Stimulated activated CD4-positive, alpha-beta T cell treated with anti-CD3 and anti-CD28 coated beads, Interleukin-15, amount 100 ng/mL, for 1 hour (primary cell): ENCODE results near the gene HSPB8.

Source experiments
- DNase-seq, 2 donors: peaks; one replicate each; pipeline ENCODE4 v3.0.0-alpha.2; 2020; ENCODE audit warnings: low read depth in 1 of 2, low spot score in 1 of 2

The HSPB8 gene

DNA sequence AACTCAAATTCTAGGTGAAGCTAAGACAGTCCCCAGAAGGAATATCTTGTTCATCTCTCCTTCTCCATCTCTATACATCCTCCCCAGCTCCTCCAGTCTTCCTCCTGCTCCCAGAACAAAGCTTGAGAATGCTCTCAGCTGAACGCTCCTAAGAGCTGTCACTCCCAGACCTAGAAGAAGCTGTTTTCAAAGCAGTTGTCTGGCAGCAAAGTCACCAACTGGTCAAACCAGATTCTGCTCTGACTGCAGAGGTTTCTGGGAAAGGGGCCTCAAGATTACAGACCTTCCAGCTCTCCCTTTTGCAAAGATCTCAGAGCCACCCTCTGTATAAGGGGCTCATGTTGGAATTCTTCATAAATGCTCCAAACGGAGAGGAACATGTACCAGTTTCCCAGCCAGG lies 9.6 kb upstream of the HSPB8 start:
- no peak for DNase-seq

DNA sequence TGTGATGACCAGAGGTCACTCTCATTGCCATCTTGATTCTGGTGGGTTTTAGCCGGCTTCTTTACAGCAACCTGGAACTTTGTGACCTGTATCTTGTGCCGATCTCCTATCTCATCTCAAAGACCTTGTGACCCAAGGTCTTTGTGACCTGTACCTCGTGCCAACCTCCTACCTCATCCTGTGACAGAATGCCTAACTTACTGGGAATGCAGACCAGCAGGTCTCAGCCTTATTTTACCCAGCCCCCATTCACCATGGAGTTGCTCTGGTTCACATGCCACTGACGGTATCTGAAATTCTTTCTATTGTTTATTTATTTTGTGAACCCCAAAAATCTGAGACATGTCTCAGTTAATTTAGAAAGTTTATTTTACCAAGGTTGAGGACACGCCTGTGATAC lies 7.4 kb upstream of the HSPB8 start:
- DNase-seq: no peak

DNA sequence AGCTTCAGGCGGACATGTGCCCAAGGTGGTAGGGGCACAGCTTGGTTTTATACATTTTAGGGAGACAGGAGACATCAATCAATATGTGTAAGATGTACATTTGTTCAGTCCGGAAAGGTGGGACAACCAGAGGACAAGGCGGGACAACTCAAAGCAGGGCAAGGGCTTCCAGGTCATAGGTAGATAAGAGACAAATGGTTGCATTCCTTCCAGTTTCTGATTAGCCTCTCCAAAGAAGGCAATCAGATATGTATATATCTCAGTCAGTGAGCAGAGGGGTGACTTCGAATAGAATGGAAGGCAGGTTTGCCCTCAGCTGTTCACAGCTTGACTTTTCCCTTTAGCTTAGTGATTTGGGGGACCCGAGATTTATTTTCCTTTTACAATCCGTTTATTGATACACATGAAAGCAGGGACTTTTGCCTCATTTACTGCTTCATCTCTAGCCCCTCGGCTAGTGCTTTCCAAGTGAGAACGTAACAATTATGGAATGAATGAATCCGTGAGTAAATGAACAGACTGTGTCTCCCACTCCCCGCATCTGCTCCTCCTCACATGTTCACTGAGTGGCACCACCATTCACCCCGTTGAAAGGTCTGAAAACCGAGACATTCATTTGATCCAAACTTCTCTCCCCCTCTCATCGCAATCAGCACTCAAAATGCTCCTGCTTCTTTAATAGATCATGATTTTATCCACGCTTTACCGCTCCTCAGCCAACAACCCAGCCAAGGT lies 6.9 kb upstream of the HSPB8 start:
- DNase-seq: no peak

DNA sequence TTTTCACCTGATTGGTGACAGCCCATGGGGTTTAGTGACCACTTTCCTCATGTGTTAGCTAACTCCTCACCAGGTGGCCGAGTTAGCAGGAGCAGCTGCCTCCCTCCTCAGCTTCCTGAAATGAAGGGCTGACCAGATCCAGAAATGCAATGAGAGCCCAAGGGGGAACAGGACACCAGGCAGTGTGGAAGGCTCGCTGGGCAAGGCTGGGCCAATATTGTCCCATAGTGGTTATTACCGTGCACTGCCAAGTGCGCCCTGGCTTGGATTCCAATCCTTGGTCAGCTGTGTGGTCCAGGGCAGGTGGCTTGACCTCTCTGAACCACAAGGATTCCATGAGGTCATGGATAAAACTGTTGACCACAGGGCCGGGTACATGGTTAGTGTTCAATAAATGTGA lies 3.6 kb upstream of the HSPB8 start:
- DNase-seq: no peak

DNA sequence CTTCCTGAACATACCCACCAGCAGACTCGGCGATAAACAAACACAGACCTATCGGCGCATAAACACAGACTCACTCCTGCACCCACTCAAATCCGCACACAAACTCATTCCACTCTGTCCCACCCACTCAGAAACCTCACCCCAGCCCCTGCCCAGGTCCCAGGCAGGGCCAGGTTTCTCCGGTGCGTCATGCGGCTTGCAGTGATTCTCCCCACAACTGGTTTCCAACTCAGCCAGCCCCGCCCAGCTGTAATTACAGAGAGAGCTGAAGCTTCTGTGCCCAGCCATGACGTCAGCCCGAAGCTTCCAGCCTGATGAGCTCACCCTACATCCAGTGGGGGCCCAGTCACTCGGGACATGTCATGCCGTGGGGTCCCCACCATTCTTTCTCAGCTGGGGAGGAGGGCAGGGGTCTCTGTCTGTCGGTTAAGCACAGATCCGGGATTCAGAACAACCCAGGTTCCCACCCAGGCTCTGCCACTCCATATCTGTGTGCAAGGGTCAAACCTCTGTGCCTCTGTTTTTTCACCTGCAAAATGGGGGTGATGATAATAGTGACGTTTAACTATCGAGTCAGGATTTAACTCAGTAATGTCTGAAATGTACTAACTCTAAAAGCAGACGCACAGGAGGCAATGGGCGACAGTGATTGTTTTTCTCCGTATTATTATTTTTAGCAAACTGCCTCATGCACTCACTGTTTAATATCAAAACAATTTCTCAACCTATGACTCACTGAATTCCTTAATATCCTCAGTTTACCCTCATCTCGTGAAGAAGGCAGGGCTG lies 2.3 kb upstream of the HSPB8 start:
- no peak for DNase-seq

DNA sequence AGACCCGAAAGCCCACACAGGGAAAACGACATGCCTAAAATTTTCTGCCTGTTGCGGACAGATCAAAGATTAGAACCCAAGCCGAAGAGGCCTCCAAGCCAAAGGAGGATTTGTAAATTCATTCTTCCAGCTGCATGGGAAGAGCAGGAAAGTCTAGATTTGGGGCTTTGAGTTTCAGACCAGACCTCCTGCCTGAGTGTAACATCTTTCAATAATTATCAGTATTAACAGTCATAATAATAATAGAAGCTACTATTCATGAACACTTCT lies 1.7 kb upstream of the HSPB8 start:
- DNase-seq: no peak

DNA sequence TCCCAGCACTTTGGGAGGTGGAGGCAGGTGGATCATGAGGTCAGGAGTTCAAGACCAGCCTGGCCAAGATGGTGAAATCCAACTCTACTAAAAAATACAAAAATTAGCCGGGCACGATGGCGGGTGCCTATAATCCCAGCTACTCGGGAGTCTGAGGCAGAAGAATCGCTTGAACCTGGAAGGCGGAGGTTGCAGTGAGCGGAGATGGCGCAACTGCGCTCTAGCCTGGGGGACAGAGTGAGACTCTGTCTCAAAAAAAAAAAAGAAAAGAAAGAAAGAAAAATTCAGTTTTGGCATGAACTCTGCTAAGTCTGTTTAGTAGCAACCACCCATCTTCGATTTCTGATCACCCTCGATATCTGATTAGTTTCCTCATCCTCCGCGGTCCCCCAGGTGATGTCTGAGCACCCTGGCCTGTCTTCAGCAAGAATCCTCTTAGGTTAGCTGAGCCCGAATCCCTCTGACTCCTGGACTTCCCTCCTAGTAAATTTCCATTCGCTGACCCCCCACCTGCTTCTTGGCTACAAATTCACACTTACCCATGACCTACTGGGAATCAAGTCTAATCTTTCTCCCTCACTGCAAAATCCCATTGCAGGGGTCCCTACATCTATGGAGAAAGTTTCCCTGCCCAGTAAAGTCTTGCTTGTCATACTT lies 879 bp upstream of the HSPB8 start:
- DNase-seq: no peak

DNA sequence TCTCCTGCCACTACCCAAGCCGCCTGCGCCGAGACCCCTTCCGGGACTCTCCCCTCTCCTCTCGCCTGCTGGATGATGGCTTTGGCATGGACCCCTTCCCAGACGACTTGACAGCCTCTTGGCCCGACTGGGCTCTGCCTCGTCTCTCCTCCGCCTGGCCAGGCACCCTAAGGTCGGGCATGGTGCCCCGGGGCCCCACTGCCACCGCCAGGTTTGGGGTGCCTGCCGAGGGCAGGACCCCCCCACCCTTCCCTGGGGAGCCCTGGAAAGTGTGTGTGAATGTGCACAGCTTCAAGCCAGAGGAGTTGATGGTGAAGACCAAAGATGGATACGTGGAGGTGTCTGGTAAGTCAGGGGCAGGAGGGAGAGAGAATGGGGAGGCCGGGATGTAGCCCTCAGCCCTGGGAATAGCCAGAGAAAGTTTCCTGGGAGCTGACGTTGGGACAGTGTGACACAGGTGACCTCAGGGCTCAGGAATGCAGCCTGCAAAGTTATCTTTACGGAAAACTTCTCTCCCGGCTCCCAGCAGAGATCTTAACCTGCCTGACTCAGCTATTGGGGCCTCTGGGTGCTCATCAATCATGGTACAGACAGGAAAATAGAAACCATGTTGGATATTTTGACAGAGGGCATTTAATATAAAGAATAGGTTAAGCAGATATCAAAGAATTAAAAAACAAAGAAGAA lies 747 bp downstream of the HSPB8 start:
- no peak for DNase-seq

DNA sequence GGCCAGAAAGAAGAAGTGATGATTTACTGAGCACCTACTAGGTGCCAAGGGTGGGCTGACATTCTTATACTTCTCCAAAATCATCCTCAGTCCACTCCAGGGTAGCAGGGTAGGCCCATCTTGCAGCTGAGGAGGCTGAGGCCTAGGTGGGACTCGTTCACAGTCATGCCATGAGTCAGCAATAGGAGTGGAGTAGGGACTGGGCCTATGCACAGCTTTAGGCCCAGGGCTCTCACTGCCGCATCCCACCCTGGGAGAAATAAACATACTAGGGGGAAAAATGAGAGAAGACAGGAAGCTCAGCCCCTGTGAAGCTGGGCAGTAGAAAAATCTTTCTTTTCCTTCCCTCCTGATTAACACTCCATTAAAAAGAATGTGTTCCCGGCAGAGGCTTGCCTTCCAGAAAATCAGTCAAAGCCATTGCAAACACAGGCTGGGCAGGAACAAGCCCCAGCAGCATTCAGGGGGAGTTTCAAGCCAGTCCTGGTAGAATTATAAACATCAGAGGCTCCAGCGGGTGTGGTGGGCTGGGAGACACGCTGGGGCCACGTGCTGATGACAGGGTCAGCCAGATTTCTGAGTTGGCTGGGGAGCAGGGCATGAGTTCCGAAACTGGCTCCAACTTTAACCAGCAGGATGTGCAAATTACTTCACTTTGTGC lies 1.8 kb downstream of the HSPB8 start:
- DNase-seq: no peak

DNA sequence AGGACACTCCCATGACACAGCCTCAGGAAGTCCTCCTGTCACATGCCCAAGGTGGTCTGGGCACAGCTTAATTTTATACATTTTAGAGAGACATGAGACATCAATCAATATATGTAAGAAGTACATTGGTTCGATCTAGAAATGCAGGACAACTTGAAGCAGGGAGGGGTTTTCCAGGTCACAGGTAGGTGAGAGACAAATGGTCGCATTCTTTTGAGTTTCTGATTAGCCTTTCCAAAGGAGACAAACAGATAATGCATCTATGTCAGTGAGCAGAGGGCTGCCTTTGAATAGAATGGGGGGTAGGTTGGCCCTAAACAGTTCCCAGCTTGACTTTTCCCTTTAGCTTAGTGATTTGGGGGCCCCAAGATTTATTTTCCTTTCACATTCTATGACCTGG lies 2.5 kb downstream of the HSPB8 start:
- no peak for DNase-seq

DNA sequence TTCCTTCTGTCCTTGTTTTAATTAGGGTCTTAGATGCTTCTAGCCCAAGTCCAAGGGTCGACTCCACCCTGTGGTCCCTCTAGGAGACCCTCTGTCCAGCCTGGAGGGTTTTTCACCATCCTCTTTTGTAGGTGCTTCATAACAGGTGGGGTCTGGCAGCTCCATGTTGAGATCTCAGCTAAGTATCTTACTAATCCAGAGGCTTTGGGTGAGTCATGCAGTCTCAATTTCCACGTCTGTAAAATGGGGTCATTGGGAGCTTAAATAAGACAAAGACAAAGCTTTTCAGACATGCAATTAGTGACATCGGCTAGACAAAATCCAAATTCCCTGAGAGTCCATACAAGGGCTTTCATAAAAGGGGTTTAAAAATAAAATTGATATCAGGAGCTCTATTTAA lies 3.2 kb downstream of the HSPB8 start:
- no peak for DNase-seq

DNA sequence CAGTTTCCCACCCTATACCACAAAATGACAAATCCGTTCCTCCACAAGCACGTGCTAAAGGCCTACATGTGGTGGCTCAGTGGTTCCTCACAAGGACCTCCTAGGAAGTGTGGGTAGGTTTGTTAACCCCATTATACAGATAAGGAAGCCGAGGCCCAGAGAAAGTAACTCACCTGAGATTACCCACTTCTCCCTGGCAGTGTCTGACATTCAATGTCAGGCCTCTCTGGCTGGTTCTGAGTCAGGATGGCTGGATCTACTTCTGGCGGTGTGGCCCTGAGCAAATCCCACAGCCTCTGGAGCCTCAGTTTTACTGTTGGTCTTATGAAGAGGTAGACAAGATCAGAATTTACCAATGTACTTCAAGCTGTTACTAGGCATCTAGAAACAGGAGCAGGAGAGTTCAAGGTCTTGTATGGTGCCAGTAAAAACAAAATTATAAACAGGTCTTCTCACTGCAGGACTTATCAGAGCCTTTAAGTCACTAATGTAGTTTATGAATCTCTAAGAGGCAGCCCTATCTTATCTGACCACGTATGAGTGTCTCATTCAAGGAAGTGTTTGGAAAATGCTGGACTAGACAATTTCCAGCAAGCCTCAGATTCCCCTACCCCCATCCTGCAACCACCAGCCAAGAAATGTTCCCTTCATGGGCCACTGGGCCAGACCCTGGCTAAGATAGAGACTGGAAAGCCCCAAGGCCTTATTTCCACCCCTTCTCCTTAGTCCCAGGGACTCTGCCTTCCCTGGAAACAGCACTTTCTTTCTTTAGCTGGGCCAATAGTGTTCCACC lies 4.2 kb downstream of the HSPB8 start:
- no peak for DNase-seq

DNA sequence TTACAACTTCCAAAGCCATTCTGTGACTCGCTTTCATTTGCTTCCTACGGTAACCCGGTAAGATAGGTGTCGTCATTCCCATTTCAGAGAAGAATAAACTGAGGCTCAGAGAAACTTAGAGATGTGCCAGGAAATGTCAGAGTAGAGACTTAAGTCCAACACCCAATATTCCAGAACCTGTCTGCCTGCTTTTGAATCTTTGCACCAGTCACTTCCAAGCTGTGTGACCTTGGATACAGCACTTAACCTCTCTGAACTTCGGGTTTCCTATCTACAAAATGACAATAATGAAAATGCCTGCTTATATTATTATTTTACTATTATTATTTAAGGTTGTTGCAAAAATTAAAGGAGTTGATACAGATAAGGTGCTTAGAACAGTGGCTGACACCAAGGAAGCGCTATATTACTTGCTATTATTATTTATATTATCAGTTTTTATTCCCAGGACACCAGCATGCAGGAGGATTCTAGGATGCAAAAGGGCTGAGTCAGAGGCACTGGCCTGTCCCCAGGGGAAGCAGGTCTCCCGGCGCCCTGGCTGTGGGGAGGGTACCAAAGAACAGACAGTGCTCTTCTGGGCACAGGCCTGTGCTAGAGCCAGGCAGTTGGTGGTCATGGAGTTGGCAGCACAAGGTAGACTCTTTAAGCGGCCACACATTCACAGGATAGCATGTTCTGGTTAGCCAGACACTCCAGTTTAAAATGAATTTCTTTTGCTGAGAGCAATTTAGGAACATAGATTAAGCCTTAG lies 5.4 kb downstream of the HSPB8 start:
- DNase-seq: no peak

DNA sequence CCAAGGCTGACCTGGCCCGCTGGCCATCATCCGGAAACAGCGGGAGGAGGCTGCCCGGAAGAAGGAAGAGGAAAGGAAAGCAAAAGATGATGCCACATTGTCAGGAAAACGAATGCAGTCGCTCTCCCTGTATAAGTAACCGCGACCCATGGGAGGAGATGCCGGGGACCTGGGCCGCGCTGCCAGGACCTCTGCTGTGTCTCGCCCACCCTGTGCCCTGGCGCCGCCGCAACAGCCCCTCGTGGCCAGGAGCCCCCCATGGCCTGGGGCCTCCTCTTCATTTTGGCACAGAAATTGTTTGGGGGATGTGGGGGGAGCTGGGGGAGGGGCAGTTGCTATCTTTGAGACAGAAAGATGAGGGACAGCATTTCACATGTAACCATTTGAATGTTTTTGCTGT lies 16.5 kb downstream of the HSPB8 start:
- DNase-seq: no peak

DNA sequence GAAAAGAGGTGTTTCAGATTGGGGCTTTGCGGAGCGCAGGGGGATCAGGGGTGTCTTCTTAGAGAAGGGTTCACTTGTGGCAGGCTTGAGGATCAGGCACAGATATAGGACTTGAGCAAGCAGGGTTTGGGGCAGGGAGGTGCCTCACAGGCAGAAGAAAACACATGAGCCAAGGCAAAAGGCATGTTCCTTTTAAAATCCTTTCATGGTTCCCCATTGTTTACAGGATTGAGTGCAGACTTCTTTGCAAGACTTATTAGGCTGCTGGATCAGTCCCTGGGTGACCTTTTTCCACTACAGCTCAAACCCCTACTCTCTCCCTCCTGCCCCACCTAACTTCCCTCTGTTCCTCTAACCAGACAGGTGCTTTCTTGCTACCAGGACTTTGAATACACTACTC lies 19.7 kb downstream of the HSPB8 start:
- no peak for DNase-seq

DNA sequence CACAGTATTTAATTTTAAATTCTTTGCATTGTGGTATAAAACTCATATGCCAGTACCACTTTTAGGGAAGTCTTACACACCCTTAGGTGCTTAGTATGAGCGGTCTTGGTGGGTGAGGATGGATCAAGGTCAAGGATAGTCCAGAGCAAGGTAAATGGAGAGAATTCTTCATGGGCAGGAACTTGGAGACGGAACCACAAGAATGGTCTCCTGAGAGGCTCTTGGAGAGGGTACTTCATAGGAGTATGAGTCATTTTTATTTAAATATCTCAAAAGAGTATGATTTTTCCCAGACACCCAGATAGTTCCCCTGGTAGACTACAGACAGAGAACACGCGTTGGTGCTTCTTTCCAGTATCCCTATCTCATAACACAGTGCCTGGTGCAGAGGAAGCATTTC lies 21.9 kb downstream of the HSPB8 start:
- no peak for DNase-seq

DNA sequence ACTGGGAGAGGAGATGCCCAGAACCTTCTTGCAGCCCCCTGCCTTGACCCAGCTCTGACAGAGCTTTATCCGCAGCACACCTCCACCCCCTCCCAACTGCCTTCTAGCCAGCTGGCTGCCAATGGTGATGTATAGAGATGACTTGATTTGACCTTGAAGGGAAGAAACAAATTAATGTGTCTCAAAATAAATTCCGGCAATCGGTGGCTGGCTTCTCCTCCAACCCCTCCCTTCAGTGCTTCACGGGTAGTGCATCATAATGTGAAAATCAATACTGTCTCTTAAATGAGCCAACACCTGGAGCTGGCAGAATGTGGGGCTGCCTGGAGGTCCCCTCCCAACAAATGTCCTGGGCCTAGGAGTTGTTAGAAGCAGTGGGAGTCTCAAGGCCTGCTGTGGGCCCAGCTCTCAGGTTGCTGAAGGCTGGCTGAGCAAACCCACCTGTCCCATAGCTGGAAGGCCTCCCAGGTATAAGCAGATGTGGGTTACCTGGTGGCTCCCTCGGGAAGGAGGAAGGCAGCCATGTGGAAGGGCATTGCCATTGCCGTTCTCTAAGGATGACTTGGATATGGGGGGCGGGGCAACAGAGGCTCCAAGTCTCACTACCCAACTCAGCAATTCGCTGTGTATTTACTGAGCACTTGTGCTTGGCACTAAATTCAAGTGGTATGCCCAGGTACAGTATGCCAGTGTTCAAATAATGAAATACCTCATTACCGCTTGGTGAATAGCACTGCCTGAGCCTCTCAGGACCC lies 23.2 kb downstream of the HSPB8 start:
- DNase-seq: no peak

DNA sequence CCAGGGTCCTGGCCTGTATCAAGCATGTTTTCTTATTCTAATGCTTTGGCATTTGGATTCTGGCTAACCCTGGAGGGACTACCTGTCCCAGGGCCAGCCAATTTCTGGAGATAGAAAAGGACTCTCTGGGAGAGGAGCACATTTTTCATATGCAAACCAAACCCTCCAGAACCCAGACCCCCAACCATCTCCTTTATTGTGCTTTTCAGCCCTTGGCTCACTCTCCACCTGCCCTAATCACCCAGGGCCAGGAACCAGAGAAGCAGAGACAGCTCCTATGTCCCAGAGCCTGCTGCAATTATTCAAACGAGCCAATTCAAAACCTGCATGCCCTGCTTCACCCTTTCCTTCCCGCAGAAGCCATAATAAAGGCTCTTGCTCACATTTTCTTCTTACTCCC lies 23.8 kb downstream of the HSPB8 start:
- no peak for DNase-seq

DNA sequence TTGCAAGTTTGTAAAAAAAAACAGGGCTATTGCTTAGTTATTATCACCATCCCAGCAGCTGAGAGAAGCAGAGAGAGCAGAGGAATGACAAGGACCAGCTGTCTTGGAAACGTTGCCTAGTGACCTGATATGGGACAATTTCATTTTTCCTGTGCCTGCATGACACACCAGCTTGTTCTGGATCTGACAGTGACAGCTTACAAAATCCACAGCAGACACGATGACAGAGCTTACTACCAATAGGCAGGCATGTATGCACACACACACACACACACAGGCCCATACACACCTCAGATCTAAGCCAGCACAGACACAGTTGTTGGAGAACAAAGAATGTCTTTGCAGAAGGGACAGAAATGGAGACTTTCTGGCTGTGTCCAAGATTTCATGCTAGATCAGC lies 25.4 kb downstream of the HSPB8 start:
- no peak for DNase-seq
